ENCODE data around the gene STX5.

GRCh38 chr11:62860835-62861563 lies 29.1 kb upstream of the STX5 start:
- no peak for TF ChIP-seq CTCF (conservative IDR thresholded peaks at IDR 0.05; ENCODE audit: low read length)
- TF ChIP-seq EZH2phosphoT487 (IDR thresholded peaks at IDR 0.05; ENCODE audit: borderline replicate concordance, low read depth, low read length): no peak

Measured in OCI-LY7 (cell line).